Hepatocyte (in vitro differentiated cells): ENCODE results near the gene GLB1L2. TPM values are rescaled to one million over a fixed set of nuclear protein-coding genes. Genes with fewer than 3 reads are reported as not detected.

Experiments
- DNase-seq: peaks from one replicate; pipeline ENCODE4 v3.0.0-alpha.2; 2016; ENCODE audit warnings: low spot score
- H2AFZ ChIP-seq: fragments of 200-600 bp; sonication (generic); 2 replicates; pipeline ENCODE4 v1.6.0; 2016; ENCODE audit warnings: antibody characterized with exemption, mild to moderate bottlenecking
- H3K27ac ChIP-seq: fragments of 200-600 bp; sonication (generic); 2 replicates; pipeline ENCODE4 v1.5.1; 2016; ENCODE audit warnings: mild to moderate bottlenecking
- H3K27me3 ChIP-seq: fragments of 200-600 bp; sonication (generic); 2 replicates; pipeline ENCODE4 v1.6.1; 2016
- H3K36me3 ChIP-seq: fragments of 200-600 bp; sonication (generic); replicated peaks from 2 replicates; pipeline ENCODE4 v1.5.1; 2016; ENCODE audit warnings: low read depth; ENCODE audit not compliant: insufficient read depth
- H3K4me1 ChIP-seq: fragments of 200-600 bp; sonication (generic); 2 replicates; pipeline ENCODE4 v1.5.1; 2016; ENCODE audit warnings: mild to moderate bottlenecking, moderate library complexity; ENCODE audit not compliant: insufficient read depth
- H3K4me2 ChIP-seq: fragments of 200-600 bp; sonication (generic); 2 replicates; pipeline ENCODE4 v1.6.0; 2016
- H3K4me3 ChIP-seq: fragments of 200-600 bp; sonication (generic); 2 replicates; pipeline ENCODE4 v1.5.1; 2016; ENCODE audit warnings: mild to moderate bottlenecking
- H3K79me2 ChIP-seq: fragments of 200-600 bp; sonication (generic); 2 replicates; pipeline ENCODE4 v1.6.0; 2017; ENCODE audit warnings: mild to moderate bottlenecking
- H3K9me2 ChIP-seq: fragments of 200-600 bp; sonication (generic); replicated peaks from 2 replicates; pipeline ENCODE4 v1.6.0; 2017; ENCODE audit warnings: mild to moderate bottlenecking; ENCODE audit not compliant: insufficient read depth
- H3K9me3 ChIP-seq: fragments of 200-600 bp; sonication (generic); 2 replicates; pipeline ENCODE4 v1.5.1; 2016; ENCODE audit warnings: low read depth, mild to moderate bottlenecking
- H4K20me1 ChIP-seq: fragments of 200-600 bp; sonication (generic); 2 replicates; pipeline ENCODE4 v1.6.0; 2016; ENCODE audit warnings: mild to moderate bottlenecking; ENCODE audit not compliant: insufficient read depth, poor library complexity, severe bottlenecking
- CTCF ChIP-seq: fragments of 200-600 bp; sonication (generic); IDR thresholded peaks from 2 replicates; pipeline ENCODE4 v1.5.1; 2016; ENCODE audit warnings: antibody characterized with exemption, mild to moderate bottlenecking; ENCODE audit not compliant: poor library complexity
- EZH2 ChIP-seq: fragments of 200-600 bp; sonication (generic); IDR thresholded peaks from 2 replicates; pipeline ENCODE4 v1.6.1; 2016; ENCODE audit warnings: antibody characterized with exemption, mild to moderate bottlenecking, borderline replicate concordance
- EZH2phosphoT487 ChIP-seq: fragments of 200-600 bp; sonication (generic); IDR thresholded peaks from one replicate; pipeline ENCODE4 v1.6.1; 2018; ENCODE audit warnings: antibody characterized with exemption, mild to moderate bottlenecking, low read depth, moderate library complexity; ENCODE audit not compliant: unreplicated experiment, severe bottlenecking
- WGBS: methylation state at CpG from one replicate; pipeline ENCODE4 v1.1.6; 2016; ENCODE audit warnings: low lambda C conversion rate; ENCODE audit errors: missing lambda C conversion rate; 5-methylcytosine and 5-hydroxymethylcytosine counted together
- polyA plus RNA-seq: library from polyadenylated mRNA; unstranded; fragments of >200 nt; fragmentation: Nextera tagmentation; extraction: Ambion mirVana; gene quantifications from 2 replicates; pipeline ENCODE4 v1.2.1, GENCODE V29; 2016
- total RNA-seq: library from RNA; depleted of rRNA; stranded (reverse); fragments of >200 nt; gene quantifications from 2 replicates; pipeline ENCODE4 v1.2.3, GENCODE V29; 2014

GLB1L2 gene
- total and polyA plus RNA-seq, 2 experiments from 2014 or later = 3.3 to 3.7 TPM

GRCh38 chr11:134407923-134408322, 76.1 kb downstream of the GLB1L2 start:
- Histone ChIP-seq H4K20me1 (no peaks in the 10 kb centered on the region), H3K27ac (no peak overlapping the region), H3K9me3 (no peaks in the 10 kb centered on the region), H3K4me3 (no peak overlapping the region), H2AFZ (no peak overlapping the region), H3K79me2 (no peaks in the 10 kb centered on the region), H3K4me2 (no peak overlapping the region), H3K27me3 (peaks cover 50% of the 10 kb centered on the region), H3K9me2 (no peaks in the 10 kb centered on the region), H3K36me3 (no peaks in the 10 kb centered on the region), H3K4me1 (no peaks in the 10 kb centered on the region)
- no peak for TF ChIP-seq CTCF
- no peak for TF ChIP-seq EZH2
- TF ChIP-seq EZH2phosphoT487 = no peak
- 76% methylated on average over 6 of the region's 8 CpGs for WGBS
- DNase-seq = no peak

DNA sequence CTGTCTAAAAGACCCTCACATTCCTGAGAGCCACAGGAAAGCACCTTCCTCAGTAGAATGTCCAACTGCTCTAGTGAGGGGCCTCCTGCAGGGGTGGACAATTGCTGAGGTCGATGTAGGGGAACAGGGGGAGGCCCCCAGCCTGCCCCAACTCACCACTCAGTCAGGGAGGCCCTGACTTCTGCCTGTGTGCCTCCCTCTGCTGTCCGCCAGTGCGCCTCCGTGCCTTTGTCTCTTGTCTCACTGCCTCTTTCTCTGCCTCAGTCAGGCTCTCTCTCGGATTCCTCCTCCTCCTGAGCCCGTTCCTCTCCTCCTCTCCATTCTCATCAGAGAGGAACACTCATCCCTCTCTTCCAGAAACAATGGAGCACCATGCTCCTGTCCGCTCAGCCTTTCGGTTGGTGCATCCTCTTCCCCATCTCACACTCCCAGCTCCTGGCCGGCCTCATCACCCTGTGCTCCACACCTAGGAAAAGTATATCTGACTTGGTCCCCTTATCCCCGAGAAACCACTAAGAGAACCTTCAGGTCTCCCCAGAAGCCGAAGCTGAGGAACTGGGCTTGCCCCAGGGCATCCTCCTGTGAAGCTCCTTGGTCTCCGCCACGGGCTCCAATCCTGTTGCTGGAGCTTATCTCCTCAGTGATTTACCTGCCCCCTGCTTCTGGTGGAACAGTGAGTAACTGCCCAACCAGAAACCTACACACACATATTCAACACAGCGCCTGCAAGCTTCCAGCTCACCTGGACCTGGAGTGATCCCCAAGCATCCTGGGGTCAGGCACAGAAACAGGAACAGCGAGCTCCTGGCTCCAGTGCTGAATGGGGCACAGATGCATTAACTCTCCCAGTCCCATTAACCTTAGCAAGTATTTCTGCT, 78.0 kb downstream of the GLB1L2 start:
- H3K4me3 ChIP-seq = no peak overlapping the region
- no peak for DNase-seq

GRCh38 chr11:134410766-134411165, 79.0 kb downstream of the GLB1L2 start:
- Histone ChIP-seq H3K9me3 (no peaks in the 10 kb centered on the region), H3K4me1 (no peaks in the 10 kb centered on the region), H3K27me3 (peaks cover 78% of the 10 kb centered on the region), H2AFZ (no peak overlapping the region), H3K4me3 (no peak overlapping the region), H3K9me2 (no peaks in the 10 kb centered on the region), H3K27ac (no peak overlapping the region), H4K20me1 (no peaks in the 10 kb centered on the region), H3K4me2 (no peak overlapping the region), H3K36me3 (no peaks in the 10 kb centered on the region), H3K79me2 (no peaks in the 10 kb centered on the region)
- TF ChIP-seq EZH2phosphoT487 = no peak
- no peak for TF ChIP-seq EZH2
- TF ChIP-seq CTCF = no peak
- WGBS = 93% methylated on average over 5 of the region's 5 CpGs
- no peak for DNase-seq

More for the DNA sequence above, 78.0 kb downstream of the GLB1L2 start:
- no peak for TF ChIP-seq EZH2
- H3K27me3 ChIP-seq = peaks cover 69% of the 10 kb centered on the region
- H2AFZ ChIP-seq = no peak overlapping the region
- H3K9me2 ChIP-seq = no peaks in the 10 kb centered on the region
- H3K4me2 ChIP-seq = no peak overlapping the region
- no peak overlapping the region for H3K27ac ChIP-seq
- no peaks in the 10 kb centered on the region for H3K4me1 ChIP-seq
- no peaks in the 10 kb centered on the region for H3K79me2 ChIP-seq
- no peaks in the 10 kb centered on the region for H3K9me3 ChIP-seq
- H3K36me3 ChIP-seq = no peaks in the 10 kb centered on the region
- H4K20me1 ChIP-seq = no peaks in the 10 kb centered on the region
- 65% methylated on average over 14 of the region's 15 CpGs for WGBS

GRCh38 chr11:134412203-134413042, 80.6 kb downstream of the GLB1L2 start, which contains the start of gene B3GAT1:
Gene B3GAT1, minus strand, starts transcription at chr11:134412242. Its CDS starts 24,583 bp downstream, at chr11:134387659.
- WGBS = 0% methylated on average over 15 of the region's 94 CpGs
- TF ChIP-seq CTCF (no peak), EZH2 (peak; percentile 81), EZH2phosphoT487 (no peak)
- no peaks in the 10 kb centered on the region for H3K9me3 ChIP-seq
- no peaks in the 10 kb centered on the region for H3K36me3 ChIP-seq
- H4K20me1 ChIP-seq = no peaks in the 10 kb centered on the region
- no peak within 1 kb of the TSS for H3K27ac ChIP-seq
- peak; percentile 45 for DNase-seq
- H3K4me3 ChIP-seq = peak within 1 kb of the TSS; percentile 36
- no peaks in the 10 kb centered on the region for H3K79me2 ChIP-seq
- no peak within 1 kb of the TSS for H2AFZ ChIP-seq
- H3K9me2 ChIP-seq = no peaks in the 10 kb centered on the region
- H3K27me3 ChIP-seq = peaks cover 79% of the 10 kb centered on the region
- peak within 1 kb of the TSS; percentile 92 for H3K4me2 ChIP-seq
- no peaks in the 10 kb centered on the region for H3K4me1 ChIP-seq
